HG02759 (cell line): Measurements from ENCODE around the gene GC.
"Not testable (repeated sequence)": the region's sequence is repeated elsewhere in the genome, so short reads cannot be mapped to it uniquely, and the experiment has no call there.

Experiments
- ATAC-seq: cut with Tn5 transposase; IDR thresholded peaks from one replicate; pipeline ENCODE4 v1.9.1; 2021; ENCODE audit warnings: mild to moderate bottlenecking, moderate library complexity; ENCODE audit not compliant: unreplicated experiment

The GC gene, protein sequence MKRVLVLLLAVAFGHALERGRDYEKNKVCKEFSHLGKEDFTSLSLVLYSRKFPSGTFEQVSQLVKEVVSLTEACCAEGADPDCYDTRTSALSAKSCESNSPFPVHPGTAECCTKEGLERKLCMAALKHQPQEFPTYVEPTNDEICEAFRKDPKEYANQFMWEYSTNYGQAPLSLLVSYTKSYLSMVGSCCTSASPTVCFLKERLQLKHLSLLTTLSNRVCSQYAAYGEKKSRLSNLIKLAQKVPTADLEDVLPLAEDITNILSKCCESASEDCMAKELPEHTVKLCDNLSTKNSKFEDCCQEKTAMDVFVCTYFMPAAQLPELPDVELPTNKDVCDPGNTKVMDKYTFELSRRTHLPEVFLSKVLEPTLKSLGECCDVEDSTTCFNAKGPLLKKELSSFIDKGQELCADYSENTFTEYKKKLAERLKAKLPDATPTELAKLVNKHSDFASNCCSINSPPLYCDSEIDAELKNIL

DNA sequence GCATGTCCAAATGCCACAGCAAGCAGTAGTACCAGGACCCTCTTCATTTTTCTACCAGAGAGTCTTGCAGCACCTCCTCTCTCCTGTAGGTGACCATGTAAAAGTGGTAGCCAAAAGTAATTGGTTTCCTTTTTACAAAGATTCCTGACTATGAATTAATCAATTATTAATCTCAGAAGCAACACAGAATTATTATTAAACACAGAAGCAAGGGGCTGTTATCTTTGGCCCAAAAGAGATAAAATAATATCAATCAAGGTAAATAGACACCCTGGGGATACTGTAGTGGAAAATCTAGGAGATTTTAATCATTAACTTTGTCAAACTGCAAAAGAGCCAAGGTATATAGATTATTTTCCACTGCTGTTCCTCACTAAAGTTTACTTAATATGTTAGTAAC, at the start of gene GC:
TSS of gene GC (minus strand) at position 108 of the 400 bp plus-strand sequence. CDS start at position 47, 61 bp downstream.
- no peak for ATAC-seq

GRCh38 chr4:71833232-71833900, 49.5 kb upstream of the GC start:
- no peak for ATAC-seq

DNA sequence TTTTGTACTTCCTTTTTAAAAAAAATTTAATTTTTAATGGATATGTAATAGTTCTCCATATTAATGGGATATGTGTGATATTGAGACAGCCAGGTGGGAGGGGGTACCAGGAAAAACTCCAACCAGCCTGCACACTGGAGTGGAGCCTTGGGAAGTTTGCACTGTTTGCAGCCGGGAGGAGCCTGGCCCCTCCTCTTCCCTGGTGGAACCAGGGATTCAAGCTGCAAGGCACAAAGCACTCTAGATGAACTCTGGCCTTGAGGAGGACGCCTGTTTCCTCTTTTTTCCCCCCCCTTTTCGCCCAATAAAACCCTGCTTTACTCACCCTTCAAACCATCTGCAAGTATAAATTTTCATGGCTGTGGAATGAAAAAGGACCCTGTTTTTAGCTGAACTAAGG, 48.2 kb upstream of the GC start:
- no peak for ATAC-seq

GRCh38 chr4:71830497-71831190, 46.8 kb upstream of the GC start:
- ATAC-seq = no peak

- no peak for ATAC-seq
These were observed 44.6 kb upstream of the GC start for GRCh38 chr4:71828470-71828869.

GRCh38 chr4:71827826-71828225, 43.9 kb upstream of the GC start:
- ATAC-seq = no peak

DNA sequence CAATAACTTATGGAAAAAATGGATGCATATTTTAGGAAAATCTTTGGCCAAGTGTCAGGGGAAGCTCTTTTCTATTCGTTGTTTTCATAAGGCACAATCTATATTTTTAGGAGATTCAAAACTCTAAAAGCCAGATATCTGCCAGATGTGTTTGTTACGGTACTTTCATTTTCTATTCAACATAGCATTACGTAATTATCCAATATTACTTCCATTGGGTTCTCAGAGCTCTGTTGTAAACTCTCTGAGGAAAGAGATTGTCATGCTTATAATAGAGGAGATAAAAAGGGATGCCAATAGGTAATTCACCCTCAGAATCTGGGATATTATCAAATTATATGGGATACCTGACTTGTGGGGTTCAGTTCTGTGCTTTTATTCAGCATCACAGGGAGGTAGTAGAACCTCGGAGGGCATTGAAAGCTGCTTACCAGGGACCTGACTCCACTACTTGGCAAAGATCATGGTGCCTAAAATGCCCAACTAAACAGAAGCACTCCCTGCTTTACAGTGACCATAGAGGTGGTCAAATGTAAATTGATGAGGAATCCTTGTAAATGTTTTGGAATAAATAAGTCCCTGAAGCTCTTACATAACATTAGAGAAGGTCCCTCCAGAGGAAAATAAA, 32.9 kb upstream of the GC start:
- ATAC-seq = no peak

- no peak for ATAC-seq
These were observed 30.6 kb upstream of the GC start for GRCh38 chr4:71814433-71814832.

DNA sequence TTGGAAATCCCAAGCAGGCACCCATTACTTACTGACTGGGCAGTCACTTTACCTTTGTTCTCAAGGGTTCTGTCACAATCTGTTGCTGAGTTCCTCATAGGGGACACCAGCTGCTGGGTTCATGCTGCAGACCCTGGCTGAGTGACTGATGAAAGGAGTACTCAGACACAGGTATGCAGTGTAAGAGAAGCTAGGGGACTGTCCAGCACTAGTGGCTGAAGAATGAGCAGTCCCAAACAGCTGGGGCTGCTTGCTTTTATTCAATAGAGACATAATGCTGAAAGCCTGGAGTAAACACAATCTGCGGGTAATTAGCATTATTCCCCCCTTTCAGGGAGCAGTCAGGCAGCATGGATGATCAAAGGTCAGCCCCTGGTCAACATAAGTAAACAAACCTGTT, 25.9 kb upstream of the GC start:
- not testable (repeated sequence) for ATAC-seq

DNA sequence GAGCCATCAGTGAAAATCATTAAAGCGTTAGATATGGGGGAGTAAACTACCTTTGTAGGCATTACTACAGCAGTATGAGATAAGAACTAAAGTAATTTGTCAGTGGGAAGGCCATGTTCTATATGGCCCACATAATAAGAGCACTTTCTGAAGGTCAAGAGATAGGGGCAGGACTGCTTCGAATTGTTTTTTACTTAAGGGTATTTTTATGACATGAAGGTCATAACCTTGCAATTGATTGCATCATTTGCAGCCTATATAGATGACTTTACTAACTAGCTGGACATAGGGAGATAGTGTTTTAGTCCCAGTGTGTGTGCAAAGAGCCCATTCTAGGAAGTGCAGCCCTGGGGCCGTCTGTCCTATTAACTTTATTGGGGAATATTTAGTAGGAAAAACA, 23.6 kb upstream of the GC start:
- ATAC-seq = no peak

GRCh38 chr4:71805230-71805629, 21.4 kb upstream of the GC start:
- ATAC-seq = not testable (repeated sequence)

- ATAC-seq = not testable (repeated sequence)
These were observed 20.3 kb upstream of the GC start for GRCh38 chr4:71804017-71804697.

DNA sequence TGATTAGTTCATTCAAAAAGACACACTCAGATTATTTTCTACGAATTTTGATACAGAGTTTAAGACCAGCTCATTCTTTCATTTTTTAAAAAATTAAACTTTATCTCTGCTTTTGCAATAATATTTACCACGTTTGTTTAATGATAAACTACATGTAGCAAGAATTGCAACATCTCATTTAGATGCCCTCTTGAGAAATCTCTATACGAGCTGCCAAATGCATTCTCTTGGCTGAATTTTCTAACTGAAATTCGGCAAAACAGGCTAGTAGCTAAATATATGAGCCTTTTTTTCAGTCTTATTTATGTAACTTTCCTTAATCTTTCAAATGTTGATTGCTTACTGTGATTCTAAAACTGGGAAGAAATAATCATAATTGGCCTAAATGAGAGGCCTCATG, 2.1 kb upstream of the GC start:
- ATAC-seq = no peak

- no peak for ATAC-seq
These were observed 804 bp upstream of the GC start for GRCh38 chr4:71784569-71785197.

- no peak for ATAC-seq
These were observed 6.0 kb downstream of the GC start for GRCh38 chr4:71777891-71778290.

DNA sequence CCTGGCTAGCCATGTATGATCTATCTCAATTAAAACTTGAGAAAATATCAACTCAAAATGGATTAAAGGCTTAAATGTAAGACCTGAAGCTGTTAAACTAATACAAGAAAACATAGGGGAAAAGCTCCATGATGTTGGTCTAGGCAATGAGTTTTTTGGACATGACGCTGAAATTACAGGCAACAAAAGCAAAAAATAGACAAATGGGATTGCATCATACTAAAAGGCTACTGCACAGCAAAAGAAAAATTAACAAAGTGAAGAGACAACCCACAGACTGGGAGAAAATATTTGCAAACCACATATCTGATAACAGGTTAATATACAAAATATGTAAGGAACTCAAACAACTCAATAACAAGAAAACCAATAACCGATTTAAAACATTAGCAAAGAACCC, 8.4 kb downstream of the GC start:
- ATAC-seq = no peak

- no peak for ATAC-seq
These were observed 9.7 kb downstream of the GC start for GRCh38 chr4:71774136-71774535.

DNA sequence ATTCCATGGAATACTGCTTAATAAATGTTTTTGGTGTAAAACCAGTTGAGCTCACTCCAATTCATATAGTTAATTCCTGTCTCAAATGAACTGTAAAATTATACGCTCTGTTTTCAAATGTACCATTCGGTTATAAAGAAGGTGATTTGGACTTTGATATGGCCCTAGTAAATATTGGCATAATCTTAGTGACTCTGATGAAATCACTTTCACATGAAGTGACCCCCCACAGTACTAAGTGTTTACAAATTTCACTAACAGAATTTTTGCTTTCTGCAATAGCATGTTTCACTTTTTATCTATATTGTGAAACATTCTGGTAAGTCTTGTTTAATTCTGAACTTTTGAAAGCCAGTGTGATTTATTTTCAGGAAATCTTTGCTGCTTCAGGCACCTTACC, 10.9 kb downstream of the GC start:
- ATAC-seq = no peak

DNA sequence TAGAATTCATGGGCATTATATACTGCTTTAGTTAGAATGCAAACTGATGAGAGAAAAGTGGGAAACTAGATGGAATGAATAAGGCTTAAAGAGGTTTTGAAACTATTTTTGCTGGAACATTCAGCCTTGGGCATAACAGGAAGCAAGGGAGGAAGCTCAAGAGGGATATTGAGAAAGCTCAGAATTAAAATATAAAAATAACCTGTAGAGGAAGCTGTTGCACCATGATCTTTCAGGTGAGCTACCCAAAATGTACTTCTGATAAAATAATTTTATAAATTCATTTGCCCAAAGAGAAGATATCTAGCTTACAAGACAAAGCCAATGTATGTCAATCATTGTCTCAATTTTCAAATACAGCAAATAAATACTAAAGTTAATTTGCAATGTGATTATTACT, 11.3 kb downstream of the GC start:
- ATAC-seq = no peak

DNA sequence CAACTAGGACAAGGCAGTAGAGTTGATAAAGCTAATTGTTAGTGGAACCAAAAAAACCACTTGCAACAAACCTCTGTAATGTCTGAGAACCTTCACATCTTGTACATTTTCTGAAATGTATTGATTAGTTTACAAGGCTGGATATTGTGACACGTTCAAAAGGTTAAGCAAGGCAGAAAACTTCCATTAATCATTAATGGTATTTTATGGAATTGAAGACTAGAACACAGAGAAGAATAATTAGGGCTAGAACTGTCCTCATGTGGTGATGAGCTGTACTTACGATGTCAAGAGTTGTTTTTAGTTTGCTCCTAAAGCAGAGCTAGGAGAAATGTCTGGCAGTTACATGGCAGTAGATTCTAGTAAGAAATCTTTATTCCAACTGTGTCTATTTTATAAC, 12.3 kb downstream of the GC start:
- ATAC-seq = no peak
